HUES6 (cell line): ENCODE results near the gene THBD.

Source experiments
- H3K27ac ChIP-seq: 2 replicates; pipeline ENCODE4 v1.7.0; 2013; ENCODE audit warnings: low read depth, mild to moderate bottlenecking, low read length, inconsistent platforms
- H3K27me3 ChIP-seq: 2 replicates; pipeline ENCODE4 v1.6.1; 2013; ENCODE audit warnings: low read length; ENCODE audit not compliant: control insufficient read depth, insufficient read depth
- H3K36me3 ChIP-seq: 2 replicates; pipeline ENCODE4 v1.6.1; 2013; ENCODE audit warnings: low read length; ENCODE audit not compliant: control insufficient read depth, insufficient read depth
- H3K4me1 ChIP-seq: 2 replicates; pipeline ENCODE4 v1.6.1; 2013; ENCODE audit warnings: low read length; ENCODE audit not compliant: control insufficient read depth, insufficient read depth
- H3K4me3 ChIP-seq: 2 replicates; pipeline ENCODE4 v1.5.1; 2013; ENCODE audit warnings: low read depth, low read length
- H3K9ac ChIP-seq: one replicate; pipeline ENCODE4 v1.6.1; 2013; ENCODE audit warnings: mild to moderate bottlenecking, low read length
- H3K9me3 ChIP-seq: 2 replicates; pipeline ENCODE4 v1.6.1; 2013; ENCODE audit warnings: low read depth, low read length; ENCODE audit not compliant: control insufficient read depth, insufficient read depth

Gene THBD, protein sequence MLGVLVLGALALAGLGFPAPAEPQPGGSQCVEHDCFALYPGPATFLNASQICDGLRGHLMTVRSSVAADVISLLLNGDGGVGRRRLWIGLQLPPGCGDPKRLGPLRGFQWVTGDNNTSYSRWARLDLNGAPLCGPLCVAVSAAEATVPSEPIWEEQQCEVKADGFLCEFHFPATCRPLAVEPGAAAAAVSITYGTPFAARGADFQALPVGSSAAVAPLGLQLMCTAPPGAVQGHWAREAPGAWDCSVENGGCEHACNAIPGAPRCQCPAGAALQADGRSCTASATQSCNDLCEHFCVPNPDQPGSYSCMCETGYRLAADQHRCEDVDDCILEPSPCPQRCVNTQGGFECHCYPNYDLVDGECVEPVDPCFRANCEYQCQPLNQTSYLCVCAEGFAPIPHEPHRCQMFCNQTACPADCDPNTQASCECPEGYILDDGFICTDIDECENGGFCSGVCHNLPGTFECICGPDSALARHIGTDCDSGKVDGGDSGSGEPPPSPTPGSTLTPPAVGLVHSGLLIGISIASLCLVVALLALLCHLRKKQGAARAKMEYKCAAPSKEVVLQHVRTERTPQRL

DNA sequence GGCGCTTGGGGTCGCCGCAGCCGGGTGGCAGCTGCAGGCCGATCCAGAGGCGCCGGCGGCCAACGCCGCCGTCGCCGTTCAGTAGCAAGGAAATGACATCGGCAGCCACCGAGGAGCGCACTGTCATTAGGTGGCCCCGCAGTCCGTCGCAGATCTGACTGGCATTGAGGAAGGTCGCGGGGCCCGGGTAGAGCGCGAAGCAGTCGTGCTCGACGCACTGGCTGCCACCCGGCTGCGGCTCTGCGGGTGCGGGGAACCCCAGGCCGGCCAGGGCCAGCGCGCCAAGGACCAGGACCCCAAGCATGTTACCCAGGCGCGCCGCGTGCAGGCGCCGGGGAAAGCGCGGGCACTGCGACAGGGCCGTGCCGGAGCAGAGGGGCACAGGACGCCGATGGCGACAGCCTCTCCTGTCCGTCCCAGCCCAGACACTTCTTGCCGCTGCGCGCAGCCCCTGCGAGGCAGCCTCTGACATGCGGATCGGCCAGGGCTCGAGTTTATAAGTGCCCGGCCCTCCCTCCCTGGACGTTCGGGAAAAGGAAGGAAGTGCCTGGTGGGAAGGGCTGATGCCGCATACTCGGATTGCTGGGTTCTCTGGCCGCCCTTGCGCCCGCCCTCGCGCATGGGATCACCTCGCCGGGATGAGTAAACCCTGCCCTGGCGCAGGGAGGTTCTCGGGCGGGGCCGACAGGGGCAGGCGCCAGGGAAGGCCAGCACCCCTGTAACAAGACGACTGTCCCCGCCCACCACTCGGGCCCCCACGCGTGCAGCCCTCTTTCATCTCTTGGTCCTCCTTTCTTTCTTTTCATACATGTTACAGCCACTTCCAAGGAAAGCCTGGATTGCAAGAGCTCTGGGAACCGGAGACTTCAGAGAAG is at the start of gene THBD:
THBD (minus strand) TSS at position 472 of the 875 bp plus-strand sequence; CDS start at position 304, 168 bp downstream.
- peak within 1 kb of the TSS; percentile 65 for H3K4me3 ChIP-seq
- H3K4me1 ChIP-seq = peaks cover 12% of the 10 kb centered on the region
- H3K27ac ChIP-seq = no peak within 1 kb of the TSS
- H3K9me3 ChIP-seq = no peaks in the 10 kb centered on the region
- no peaks in the 10 kb centered on the region for H3K36me3 ChIP-seq
- H3K9ac ChIP-seq = peak within 1 kb of the TSS; percentile 23
- peaks cover 93% of the 10 kb centered on the region for H3K27me3 ChIP-seq

DNA sequence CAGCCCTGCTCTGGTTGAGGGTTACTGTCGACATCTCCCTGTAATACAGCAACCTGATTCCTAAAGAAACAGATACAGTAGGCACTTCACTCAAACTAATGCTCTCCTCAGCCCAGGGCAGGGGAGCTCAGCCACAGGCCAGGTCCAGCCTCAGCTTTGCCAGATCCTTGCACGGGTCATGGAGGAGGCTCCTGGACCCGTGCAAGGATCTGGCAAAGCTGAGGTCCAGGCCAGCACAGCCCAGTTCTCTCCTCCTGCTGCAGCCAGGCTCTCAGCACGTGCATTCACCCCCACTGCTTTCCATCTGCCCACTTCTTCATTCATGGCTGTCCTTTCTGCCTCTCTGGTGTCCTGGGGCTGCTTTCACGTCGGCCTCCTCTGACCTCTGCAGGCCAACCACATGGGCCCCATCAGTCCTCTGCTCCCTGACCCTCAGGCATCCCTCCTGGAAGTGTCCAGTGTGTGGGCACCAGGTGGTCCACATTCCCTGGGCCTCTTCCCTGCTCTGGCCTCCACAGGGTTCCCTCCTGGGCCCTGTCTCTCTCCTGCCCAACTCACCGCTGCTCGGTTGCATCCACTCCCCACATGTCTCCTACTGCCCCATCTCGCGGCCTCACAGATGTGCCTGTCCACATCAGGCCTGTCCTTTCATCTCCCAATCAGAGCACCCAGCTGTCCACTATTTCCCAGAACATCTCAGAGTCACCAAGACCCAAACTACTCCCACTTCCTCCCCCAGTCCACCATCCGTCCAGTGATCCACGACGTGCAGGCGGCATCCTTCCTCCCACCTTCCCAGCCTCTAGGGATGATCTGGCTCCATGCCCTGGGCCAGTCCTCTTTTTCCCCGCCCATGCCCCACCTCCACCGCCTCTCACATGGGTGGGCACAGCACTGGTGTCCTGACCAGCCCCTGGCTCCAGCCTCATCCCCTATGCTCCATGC is 48.4 kb upstream of the THBD start:
- H3K9me3 ChIP-seq = no peaks in the 10 kb centered on the region
- H3K27me3 ChIP-seq = no peaks in the 10 kb centered on the region; the same call in 1 of the 2 replicates
- no peak overlapping the region for H3K4me3 ChIP-seq
- no peak overlapping the region for H3K27ac ChIP-seq
- H3K36me3 ChIP-seq = no peaks in the 10 kb centered on the region
- H3K4me1 ChIP-seq = no peaks in the 10 kb centered on the region
- no peak overlapping the region for H3K9ac ChIP-seq

DNA sequence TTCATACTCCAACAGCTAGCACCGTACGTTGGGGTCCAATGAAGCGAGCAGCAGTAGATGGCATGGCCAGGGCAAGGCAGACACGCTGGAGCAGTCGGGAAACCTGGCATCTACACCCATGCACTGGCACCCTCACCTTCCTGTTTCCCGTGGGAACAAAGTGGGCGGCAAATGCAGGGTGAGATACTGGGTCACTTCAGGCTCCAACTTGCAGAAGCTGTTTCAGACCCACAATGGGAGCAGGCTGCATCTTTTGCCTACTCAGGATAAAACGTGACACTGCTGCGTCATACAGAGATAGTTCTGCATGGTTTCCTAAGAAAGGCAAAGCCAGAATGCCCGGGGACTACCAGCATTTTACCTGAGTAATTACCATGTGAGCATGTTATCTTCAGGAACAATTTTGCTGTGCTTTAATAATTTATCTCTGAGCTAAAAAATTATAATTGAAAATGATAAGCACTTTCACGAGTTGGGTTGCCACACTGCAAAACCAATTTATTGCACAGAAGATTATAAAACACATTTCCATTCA is 47.6 kb upstream of the THBD start:
- no peaks in the 10 kb centered on the region for H3K4me1 ChIP-seq
- H3K27me3 ChIP-seq = no peaks in the 10 kb centered on the region; the same call in 1 of the 2 replicates
- H3K27ac ChIP-seq = no peak overlapping the region
- H3K36me3 ChIP-seq = no peaks in the 10 kb centered on the region
- H3K9me3 ChIP-seq = no peaks in the 10 kb centered on the region
- no peak overlapping the region for H3K9ac ChIP-seq
- H3K4me3 ChIP-seq = no peak overlapping the region

DNA sequence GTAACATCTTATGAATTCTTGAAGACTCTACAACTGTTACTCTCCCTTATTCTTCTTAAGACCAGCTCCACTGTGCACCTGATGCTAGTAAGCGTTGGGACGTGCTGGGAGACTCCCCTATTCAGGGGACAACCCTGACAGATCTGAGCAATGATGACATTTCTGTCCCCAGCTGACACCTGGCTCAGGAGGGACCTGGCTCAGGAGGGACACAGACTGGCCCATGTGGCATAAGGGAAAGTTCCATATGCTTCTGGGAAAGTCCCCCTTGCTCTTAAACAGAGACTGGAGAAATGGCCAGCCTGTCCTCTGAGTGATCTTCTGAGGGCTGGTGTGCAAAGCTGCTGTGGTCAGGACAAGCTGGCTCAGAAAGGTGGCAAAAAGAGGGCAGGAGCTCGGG is 46.6 kb upstream of the THBD start:
- H3K9me3 ChIP-seq = no peaks in the 10 kb centered on the region
- H3K27ac ChIP-seq = no peak overlapping the region
- no peaks in the 10 kb centered on the region for H3K36me3 ChIP-seq
- H3K27me3 ChIP-seq = no peaks in the 10 kb centered on the region; the same call in 1 of the 2 replicates
- no peak overlapping the region for H3K9ac ChIP-seq
- H3K4me1 ChIP-seq = no peaks in the 10 kb centered on the region; the same call in 1 of the 2 replicates
- H3K4me3 ChIP-seq = no peak overlapping the region

DNA sequence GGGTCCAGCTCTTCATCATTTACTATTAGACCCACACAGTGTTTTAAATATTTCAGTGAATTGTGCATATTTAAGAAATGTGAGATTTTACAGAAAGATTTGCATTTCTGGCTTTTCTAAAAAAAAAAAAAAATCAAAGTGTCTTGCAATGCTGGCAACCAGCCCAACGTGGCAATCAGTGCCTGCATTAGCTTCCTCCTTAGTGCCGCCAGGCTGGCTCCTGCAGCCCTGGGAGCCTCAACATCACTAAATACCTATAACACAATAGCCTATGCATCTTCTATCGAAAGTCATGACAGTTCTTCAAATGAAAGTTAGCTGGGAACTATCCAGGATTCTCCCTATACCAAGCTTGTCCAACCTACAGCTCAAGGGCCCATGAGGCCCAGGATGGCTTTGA is 46.0 kb upstream of the THBD start:
- Histone ChIP-seq H3K9me3 (no peaks in the 10 kb centered on the region), H3K4me3 (no peak overlapping the region), H3K9ac (no peak overlapping the region), H3K27me3 (no peaks in the 10 kb centered on the region; the same call in 1 of the 2 replicates), H3K27ac (no peak overlapping the region), H3K4me1 (no peaks in the 10 kb centered on the region; the same call in 1 of the 2 replicates), H3K36me3 (no peaks in the 10 kb centered on the region)

DNA sequence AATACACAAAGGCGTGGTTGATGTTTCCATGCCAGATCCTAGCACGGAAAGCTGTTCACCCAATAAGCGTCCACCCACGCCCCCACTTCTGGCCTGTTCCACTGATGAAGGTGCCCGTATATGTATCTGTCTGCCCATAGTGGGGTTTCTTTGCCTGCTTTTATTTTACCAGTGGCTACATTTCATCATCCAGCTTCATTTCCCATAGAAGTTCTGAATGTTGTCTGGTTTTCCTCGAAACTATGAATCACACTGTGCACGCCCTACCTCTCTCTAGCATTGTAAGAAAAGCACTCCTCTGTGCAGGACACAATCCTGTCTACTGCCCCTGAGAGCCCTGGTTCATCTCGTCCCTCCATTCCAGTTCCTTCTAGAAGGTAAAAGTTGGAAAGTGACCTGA is 45.5 kb upstream of the THBD start:
- Histone ChIP-seq H3K4me1 (no peaks in the 10 kb centered on the region; the same call in 1 of the 2 replicates), H3K9me3 (no peaks in the 10 kb centered on the region), H3K36me3 (no peaks in the 10 kb centered on the region), H3K27ac (no peak overlapping the region), H3K27me3 (no peaks in the 10 kb centered on the region; the same call in 1 of the 2 replicates), H3K9ac (no peak overlapping the region), H3K4me3 (no peak overlapping the region)

DNA sequence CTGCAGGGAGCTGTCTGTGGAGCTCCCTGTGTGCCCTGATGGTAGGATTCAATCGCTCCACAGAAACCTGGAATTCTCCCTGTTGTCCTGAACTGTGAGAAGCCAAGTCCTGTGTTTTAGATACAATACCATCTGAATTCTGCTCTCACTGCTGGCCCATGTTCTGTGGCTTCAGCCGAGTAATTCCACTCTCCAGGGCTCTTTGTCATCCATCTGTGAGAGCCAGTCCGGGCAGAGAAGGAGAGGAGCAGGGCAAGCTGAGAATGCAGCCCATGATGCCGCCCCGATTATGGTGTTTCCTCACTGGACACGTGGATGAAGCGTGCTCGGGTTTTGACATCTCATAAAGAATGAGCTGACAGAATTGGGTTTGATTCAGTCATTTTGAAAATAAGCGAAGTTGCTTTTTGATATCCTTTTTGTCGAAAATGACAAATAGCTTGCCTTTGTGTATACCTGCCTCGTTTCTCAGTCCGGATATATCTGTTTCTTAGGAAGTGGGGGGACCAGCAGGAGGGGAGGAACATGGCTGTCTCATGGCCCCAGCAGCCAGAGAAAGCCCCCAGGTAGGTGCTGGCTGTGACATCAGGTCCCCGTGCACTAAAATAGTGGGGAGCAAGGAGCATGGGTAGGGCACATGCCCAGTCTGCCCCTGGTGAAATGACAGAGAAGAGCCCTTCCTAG is 44.9 kb upstream of the THBD start:
- Histone ChIP-seq H3K9ac (no peak overlapping the region), H3K27ac (no peak overlapping the region), H3K4me1 (no peaks in the 10 kb centered on the region; the same call in 1 of the 2 replicates), H3K36me3 (no peaks in the 10 kb centered on the region), H3K9me3 (no peaks in the 10 kb centered on the region), H3K4me3 (no peak overlapping the region), H3K27me3 (no peaks in the 10 kb centered on the region; the same call in 1 of the 2 replicates)

DNA sequence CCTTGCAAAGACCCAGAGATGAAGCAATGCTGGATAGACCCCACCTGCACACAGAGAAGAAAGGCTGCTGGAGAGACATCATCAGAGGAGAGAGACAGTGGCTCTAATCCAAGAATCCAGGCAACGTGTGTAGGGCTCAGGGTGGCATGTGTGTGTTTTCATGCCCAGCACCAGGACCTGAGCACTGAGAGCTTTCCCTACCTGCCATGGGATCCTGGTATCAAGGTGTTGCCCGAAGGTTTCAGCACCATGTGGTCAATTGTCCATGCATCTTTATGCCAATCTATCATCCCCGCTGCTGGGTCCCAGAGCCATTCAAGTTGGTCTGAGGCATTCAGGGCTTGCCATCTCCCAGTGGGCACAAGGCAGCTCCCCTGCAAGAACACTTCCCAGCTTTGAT is 44.1 kb upstream of the THBD start:
- Histone ChIP-seq H3K4me3 (no peak overlapping the region), H3K27me3 (no peaks in the 10 kb centered on the region; the same call in 1 of the 2 replicates), H3K9ac (no peak overlapping the region), H3K27ac (no peak overlapping the region), H3K9me3 (no peaks in the 10 kb centered on the region), H3K36me3 (no peaks in the 10 kb centered on the region), H3K4me1 (no peaks in the 10 kb centered on the region; the same call in 1 of the 2 replicates)

DNA sequence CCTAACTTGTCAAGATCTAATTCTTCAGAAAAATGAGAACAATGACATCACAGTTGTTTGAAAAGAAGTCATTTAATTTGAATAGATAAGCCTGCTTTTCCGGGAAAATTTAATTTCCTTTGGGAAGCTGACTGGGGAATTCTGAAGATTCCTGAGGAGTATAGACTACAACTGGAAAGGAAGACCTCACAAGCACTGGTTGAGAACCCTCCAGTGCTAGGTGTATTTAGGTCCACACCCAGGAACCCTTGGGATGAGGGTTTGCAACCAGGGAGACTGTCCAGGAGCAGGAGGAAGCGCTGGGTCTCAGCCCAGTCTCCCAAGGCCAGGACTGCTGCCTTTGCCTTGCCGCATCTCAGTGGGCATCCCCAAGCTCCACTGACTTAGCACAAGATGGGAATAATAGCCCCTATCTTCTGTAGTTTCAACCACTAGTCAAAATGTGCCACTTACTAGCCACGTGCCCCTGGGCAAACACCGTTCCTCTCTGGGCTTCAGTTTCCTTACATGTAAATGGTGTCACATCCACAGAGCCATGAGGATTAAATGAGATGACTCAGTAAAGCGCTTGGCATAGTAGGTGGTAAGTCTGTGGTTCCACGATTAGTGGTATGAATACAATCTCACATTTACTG is 43.5 kb upstream of the THBD start:
- H3K36me3 ChIP-seq = no peaks in the 10 kb centered on the region
- H3K9ac ChIP-seq = no peak overlapping the region
- H3K9me3 ChIP-seq = no peaks in the 10 kb centered on the region
- no peak overlapping the region for H3K27ac ChIP-seq
- no peak overlapping the region for H3K4me3 ChIP-seq
- H3K4me1 ChIP-seq = no peaks in the 10 kb centered on the region; the same call in 1 of the 2 replicates
- H3K27me3 ChIP-seq = no peaks in the 10 kb centered on the region; the same call in 1 of the 2 replicates
